HL-60 (cell line): ENCODE data around the gene MYCL.

ENCODE experiments used
- GABPA ChIP-seq: IDR thresholded peaks from 2 replicates; pipeline ENCODE4 v1.6.1; 2012; ENCODE audit warnings: low read depth
- POLR2AphosphoS5 ChIP-seq: IDR thresholded peaks from 2 replicates; pipeline ENCODE4 v1.6.1; 2012; ENCODE audit warnings: low read depth
- TF ChIP-seq, protein P1 (sequence below): IDR thresholded peaks from one replicate; pipeline ENCODE4 v1.5.1; 2011; ENCODE audit warnings: low read length, control low read depth, inconsistent platforms; ENCODE audit not compliant: insufficient read depth
- TF ChIP-seq, protein P2 (sequence below): IDR thresholded peaks from 2 replicates; pipeline ENCODE4 v1.6.1; 2012; ENCODE audit warnings: low read depth; ENCODE audit not compliant: insufficient replicate concordance

DNA sequence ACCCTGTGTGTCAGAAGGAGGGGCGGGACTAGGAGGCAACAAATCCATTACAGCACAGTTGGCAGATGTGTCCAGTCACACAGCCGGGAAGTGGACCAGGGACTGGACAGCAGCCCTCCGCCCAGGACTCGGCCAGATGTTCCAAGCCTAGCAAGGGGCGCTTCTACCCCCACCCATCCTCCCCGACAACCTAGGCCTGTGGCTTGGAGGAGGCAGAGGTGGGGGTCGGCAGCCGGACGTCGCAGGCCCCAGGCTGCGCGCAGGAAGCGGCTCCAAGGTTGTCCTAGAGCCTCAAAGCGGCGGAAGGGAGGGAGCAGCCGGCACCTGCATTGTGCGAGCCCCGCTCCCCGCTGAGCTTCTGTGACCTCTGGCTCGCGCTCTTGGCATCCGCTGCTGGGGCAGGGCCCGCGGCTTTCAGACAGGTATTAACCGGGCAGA, 20.6 kb upstream of the MYCL start:
- TF ChIP-seq, protein P1, sequence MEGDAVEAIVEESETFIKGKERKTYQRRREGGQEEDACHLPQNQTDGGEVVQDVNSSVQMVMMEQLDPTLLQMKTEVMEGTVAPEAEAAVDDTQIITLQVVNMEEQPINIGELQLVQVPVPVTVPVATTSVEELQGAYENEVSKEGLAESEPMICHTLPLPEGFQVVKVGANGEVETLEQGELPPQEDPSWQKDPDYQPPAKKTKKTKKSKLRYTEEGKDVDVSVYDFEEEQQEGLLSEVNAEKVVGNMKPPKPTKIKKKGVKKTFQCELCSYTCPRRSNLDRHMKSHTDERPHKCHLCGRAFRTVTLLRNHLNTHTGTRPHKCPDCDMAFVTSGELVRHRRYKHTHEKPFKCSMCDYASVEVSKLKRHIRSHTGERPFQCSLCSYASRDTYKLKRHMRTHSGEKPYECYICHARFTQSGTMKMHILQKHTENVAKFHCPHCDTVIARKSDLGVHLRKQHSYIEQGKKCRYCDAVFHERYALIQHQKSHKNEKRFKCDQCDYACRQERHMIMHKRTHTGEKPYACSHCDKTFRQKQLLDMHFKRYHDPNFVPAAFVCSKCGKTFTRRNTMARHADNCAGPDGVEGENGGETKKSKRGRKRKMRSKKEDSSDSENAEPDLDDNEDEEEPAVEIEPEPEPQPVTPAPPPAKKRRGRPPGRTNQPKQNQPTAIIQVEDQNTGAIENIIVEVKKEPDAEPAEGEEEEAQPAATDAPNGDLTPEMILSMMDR = no peak
- no peak for TF ChIP-seq POLR2AphosphoS5
- no peak for TF ChIP-seq GABPA
- TF ChIP-seq, protein P2, sequence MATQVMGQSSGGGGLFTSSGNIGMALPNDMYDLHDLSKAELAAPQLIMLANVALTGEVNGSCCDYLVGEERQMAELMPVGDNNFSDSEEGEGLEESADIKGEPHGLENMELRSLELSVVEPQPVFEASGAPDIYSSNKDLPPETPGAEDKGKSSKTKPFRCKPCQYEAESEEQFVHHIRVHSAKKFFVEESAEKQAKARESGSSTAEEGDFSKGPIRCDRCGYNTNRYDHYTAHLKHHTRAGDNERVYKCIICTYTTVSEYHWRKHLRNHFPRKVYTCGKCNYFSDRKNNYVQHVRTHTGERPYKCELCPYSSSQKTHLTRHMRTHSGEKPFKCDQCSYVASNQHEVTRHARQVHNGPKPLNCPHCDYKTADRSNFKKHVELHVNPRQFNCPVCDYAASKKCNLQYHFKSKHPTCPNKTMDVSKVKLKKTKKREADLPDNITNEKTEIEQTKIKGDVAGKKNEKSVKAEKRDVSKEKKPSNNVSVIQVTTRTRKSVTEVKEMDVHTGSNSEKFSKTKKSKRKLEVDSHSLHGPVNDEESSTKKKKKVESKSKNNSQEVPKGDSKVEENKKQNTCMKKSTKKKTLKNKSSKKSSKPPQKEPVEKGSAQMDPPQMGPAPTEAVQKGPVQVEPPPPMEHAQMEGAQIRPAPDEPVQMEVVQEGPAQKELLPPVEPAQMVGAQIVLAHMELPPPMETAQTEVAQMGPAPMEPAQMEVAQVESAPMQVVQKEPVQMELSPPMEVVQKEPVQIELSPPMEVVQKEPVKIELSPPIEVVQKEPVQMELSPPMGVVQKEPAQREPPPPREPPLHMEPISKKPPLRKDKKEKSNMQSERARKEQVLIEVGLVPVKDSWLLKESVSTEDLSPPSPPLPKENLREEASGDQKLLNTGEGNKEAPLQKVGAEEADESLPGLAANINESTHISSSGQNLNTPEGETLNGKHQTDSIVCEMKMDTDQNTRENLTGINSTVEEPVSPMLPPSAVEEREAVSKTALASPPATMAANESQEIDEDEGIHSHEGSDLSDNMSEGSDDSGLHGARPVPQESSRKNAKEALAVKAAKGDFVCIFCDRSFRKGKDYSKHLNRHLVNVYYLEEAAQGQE = no peak
